Activated CD4-positive, alpha-beta T cell treated with anti-CD3 and anti-CD28 coated beads, Interleukin-2, amount 50 U/mL, for 16 hours (primary cell): ENCODE data around the gene CD83.

Experiments
- DNase-seq: peaks from one replicate; pipeline ENCODE4 v3.0.0-alpha.2; 2020

Gene CD83

DNA sequence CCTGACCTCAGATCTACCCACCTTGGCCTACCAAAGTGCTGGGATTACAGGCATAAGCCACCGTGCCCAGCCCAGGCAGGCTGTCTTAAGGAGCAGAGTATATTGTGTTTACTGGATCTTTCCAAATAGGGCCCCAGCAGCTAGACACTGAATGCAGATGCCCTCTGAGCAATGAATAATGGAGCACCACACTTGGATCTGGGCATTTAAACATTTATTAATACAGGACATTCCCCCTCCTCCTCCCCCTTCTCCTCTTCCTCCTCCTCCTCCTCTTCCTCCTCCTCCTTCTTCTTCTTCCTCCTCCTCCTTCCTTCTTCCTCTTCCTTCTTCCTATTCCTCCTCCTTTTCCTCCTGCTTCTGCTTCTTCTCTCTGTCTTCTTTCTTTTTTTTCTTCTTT is 34.2 kb downstream of the CD83 start:
- DNase-seq, result no peak

DNA sequence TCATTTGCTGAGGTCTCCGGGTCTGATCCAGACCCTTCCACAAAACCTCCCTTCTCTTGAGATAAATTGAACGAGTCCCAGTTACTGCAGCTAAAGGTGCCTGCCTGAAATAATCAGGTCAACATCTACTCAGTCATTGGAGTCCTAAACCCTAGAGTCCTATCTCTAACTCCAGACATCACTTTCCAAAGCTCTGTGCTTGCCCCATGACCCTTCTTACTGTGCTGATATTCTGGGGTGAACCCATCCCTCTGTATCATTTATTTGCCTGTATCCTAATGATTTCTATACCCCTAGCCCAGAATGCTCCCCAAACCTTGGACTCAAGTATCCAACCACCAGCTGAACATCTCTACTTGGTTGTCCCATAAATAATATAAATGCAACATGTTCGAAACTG is 35.7 kb downstream of the CD83 start:
- DNase-seq, result no peak

DNA sequence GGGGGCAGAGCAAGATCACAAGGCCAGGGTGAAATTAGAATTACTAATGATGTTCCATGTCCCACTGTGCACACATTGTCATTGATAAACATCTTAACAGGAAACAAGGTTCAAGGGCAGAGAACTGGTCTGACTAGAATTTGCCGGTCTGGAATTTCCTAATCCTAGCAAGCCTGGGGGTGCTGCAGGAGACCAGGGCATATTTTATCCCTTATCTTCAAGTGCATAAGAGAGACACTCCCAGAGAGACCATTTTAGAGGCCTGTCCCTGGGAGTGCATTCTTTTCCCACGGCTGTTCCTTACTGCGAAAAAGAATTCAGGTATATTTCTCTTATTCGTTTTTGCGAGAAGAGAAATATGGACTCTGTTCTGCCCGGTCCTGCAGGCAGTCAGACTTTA is 41.5 kb downstream of the CD83 start:
- DNase-seq, result no peak

DNA sequence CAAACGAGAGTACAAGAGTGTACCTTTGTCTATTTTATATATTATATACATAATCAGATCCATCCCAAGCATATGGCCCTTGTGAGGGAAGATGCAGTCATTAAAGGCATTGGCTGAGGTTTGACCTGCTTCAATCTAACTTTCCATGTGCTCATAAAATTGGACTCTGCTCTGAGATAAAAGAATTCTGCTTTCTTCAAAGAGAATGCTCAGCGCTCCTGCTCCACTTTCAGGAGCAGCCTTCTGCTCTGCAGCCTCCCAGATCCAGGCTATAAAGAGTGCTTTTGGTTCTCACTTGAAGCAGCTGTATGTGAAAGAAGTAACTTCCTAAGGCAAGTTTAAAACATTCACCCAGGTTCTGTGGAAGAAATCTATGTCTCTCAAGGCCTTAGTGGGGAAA is 45.3 kb downstream of the CD83 start:
- DNase-seq, result no peak

DNA sequence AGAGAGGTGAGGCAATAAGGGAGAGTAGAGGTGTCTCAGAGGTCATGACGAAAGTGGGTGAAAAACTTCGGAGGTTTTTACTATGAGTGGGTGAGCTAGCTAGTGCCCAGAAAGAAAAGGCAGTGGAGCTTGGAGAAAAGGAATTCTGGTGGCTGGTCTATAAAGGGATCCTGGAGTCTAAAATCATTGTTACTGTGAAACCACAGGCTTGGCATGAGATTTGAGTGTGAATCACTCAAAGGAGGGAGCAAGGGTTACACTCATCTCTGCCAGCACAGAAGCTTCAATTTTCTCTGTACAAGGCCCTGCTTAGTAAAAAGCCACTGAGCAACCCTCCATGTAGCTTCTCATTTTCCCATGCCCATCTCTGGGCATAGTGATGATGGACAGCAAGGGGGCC is 47.5 kb downstream of the CD83 start:
- no peak for DNase-seq

DNA sequence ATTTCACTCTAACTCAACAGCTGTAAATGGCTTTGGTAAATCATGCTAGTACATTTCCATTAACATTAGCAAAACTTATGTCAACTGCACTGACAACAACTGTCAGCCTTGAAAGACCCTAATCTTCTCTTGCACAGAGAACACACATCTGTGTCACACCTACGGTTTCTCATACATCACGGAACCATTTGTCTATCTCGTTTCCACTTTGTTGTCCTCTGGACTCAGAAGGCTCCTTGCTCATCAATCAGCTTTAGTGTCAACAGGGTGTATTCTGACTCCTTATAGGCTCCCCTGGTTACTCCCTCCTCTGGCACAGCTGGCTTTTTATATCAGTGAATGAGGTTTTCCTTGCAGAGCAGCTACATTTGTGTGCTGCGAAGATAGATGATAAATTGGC is 49.3 kb downstream of the CD83 start:
- DNase-seq, result no peak

DNA sequence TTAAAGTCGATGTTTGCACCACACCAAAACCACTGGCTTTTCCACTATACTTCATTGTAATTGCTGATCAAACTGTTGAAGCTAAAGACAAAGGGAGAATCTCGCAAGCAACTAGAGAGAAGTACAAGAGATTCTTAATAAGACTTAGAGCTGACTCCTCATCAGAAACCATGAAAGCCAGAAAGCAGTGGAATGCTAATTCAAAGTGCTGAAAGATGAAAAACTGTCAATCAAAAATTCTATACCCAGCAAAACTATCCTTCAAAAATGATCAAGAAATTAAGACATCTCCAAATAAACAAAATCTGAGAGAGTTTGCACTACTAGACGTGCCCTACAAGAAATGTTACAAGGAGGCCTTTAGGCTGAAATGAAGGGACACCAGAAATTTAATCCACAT is 52.6 kb downstream of the CD83 start:
- DNase-seq, result no peak

DNA sequence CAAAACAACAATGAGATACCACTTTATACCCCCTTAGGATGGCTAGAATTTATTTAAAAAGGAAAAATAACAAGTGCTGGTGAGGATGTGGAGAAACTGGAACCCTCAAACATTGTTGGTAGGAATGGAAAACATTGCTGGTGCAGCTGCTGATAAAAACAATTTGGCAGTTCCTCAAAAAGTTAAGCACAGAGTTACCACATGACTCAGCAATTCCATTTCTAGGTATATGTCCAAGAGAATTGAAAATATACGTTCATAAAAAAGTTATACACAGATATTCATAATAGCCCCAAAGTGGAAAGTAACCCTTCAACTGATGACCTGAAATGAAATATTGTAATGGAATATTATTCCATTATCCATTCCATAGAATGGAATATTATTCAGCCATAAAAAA is 55.0 kb downstream of the CD83 start:
- no peak for DNase-seq

DNA sequence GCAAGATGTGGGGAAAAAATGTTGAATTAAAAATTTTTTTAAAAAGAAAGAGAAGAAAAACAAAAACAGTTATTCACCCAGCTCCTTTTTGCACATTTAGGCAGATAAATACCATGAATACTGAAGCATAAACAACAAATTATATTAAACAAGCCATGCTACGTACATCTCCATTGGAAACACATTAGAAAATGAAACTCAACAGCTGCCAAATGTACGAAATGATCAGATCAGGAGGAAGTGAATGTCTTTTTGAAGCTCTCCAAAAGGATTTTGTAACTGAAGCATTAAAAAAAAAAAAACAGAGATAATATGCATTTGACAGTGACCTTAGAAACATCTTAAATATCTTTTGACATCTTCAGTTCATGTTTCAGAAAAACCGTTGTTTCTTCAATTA is 56.7 kb downstream of the CD83 start:
- DNase-seq, result no peak

DNA sequence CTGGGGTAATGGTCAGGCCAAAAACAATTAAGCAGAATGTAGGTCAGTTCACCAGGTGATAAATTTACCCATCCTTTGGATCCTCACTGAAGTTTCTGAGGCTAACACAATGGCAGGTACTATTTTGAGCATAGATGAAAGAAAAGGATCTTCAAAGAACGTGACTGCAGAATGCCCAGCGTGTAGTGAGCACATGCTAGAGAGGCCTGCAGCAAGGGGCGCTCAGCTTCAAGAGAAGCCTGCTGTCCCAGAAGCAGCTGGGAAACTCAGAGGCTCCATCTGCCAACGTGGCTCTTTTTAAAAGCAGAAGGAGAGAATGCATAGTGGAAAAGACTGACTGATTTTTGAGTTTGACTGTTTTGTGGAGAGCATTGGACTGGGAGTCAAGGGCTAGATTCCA is 57.4 kb downstream of the CD83 start:
- no peak for DNase-seq

DNA sequence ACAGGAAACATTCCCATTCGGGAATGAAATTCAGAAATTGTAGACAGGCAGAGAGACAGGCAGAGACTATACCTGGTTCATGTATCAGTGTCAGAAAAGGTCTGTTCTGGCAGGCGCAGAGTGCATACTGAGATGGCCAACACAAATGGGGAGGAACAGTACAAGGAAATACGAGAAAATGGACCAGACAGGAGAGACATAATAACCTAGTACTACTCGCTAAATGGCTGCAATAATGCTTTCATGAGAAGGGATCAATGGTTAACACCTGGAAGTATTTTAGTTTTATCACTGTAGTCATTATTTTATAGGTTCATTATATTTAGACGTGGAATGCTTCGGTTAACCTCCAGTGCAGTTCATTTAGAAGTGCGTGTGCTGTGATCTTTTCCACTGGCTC is 58.9 kb downstream of the CD83 start:
- DNase-seq, result no peak

DNA sequence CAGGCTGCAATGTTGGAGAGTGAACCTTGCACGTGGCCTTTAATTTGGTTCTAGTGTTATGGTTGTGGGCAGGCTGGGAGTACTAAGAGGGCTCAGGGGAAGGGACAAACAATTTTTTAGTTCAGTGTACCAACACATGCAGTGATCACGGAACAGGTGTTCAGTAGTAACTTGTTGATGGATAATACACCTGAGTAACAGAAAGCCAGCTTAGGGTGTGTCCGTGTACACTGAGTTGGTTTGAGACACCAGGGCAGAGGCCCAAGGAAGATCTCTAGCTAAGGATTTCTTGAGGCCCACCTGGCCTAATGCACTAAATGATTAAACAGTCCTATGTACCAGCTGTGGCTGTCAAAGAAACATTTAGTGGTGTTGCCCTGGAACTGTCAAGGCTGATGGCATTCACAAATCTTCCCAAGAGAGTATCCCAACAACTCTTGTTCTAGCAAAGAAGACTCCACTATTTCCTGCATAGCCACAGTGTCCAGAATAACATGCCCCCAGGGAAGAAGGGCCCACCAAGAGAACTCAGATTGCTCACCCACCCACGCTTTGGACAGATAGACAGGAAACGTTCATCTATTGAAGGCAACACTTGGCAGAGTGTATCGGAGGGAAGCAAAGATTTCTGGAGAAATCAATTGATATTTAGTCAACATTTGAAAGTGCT is 60.0 kb downstream of the CD83 start:
- no peak for DNase-seq

DNA sequence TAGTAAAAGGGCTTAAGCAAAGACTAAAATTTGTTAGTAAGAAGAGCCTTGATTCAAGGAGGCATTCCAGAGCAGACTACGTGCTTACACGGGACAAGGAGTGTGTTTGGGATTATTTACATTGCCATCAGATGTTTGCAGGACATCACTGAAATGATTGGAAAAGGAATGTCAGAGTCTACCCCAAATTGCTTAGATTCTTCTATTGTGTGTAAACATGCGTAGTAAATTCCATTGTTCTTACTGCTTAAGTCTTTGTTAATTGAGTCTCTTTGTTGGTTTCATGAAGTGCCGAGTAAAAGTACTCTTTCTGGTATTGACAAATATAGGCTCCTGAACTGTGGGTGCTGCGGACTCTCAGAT is 60.5 kb downstream of the CD83 start:
- no peak for DNase-seq

DNA sequence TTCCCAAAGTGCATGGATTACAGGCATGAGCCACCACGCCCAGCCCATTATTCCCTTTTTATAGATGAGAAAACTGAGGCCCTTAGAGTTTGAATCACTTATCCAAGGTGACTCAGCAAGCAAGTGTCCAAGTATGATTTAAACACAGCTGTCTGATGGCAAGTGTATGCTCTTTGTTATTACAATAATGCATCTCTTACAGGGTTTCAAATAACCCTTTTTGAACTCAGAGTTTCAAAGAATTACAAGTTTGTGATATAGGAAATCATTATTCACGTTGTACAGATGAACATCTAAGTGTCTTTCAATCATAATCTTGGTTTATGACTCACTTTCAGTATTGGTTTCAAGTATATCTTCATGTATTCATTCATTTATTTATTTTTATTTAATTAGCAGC is 63.0 kb downstream of the CD83 start:
- DNase-seq, result peak; percentile 2

DNA sequence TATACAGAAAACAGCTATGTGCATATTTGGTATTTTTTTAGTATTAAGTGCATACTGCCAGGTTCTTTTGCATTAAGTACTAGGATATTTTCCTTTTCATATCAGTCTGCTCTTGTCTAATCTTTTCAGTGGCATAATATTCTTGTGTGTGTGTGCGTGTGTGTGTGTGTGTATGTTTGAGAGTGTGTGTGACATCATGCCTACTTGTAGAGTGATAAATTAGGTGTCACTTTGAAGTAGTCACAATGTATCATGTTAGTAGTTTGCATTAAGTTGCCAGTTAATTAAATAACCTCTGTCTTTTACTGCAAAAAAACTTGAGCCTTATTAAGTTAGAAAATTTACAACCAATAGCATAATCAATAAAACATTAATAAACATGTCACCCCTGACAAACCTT is 65.3 kb downstream of the CD83 start:
- no peak for DNase-seq
